HG03354 (cell line): ENCODE measurements around the gene INHBB.

Source experiments
- ATAC-seq: cut with Tn5 transposase; IDR thresholded peaks from one replicate; pipeline ENCODE4 v1.9.1; 2021; ENCODE audit warnings: mild to moderate bottlenecking; ENCODE audit not compliant: unreplicated experiment, poor library complexity, severe bottlenecking

INHBB gene

GRCh38 chr2:120334068-120334467 is 11.9 kb upstream of the INHBB start:
- ATAC-seq = no peak

DNA sequence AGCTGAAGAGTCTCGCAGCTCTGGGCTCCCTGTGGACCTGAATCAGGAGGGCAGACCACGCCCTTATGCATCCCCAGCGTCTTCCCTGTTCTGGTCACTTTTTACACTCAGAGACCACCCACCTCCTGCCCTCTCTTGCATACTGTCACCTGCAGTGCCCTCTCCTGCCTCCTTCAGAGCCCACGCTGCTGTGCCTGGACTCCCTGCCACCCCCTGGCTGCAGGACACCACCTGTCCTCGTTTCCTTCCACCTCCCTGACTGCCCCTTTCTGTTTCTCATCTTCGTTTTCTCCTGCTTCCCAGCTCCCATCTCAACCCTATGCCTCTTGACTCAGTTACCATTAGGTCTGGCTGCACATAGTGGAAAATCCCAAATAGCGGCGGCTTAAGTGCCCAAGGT is 9.2 kb upstream of the INHBB start:
- ATAC-seq = no peak

DNA sequence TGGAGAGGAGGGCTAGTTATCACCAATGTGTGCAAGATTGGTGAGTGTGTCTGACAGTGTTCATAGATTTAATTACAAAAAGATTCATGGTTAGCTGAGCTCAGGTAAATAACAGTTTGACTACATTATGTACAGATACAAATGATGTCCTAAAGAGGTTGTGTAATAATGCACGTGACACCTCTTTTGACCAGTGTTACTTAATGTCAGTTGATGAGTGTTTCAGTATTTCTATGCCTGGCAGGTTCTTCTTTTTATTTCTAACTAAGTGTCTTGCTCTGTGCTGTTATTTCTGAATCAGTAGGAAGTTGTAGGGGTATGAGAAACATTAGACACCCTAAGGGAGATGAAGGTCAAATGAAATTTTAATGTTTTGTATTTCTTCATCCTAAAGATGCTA is 7.9 kb upstream of the INHBB start:
- no peak for ATAC-seq

GRCh38 chr2:120341977-120342376 is 4.0 kb upstream of the INHBB start:
- ATAC-seq = no peak

DNA sequence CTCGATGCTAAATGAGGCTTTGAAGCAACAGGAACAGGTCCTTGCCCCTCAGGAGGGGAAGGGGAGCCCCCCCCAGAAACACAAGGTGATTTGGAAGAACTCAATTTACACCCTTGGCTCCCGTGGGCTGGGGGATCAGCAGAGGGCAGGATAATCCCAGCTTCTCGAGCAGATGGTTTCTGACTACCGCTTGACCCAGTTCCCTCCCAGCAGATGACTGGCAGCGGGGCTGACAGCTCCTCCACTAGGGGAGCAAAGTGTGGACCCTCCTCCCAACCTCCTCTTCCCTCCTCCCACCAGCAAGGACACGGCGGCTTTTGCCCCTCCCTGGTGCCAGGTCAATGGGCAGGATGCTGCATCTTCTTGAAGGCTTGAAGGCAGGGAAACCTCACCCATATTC is 3.5 kb upstream of the INHBB start:
- ATAC-seq = no peak

DNA sequence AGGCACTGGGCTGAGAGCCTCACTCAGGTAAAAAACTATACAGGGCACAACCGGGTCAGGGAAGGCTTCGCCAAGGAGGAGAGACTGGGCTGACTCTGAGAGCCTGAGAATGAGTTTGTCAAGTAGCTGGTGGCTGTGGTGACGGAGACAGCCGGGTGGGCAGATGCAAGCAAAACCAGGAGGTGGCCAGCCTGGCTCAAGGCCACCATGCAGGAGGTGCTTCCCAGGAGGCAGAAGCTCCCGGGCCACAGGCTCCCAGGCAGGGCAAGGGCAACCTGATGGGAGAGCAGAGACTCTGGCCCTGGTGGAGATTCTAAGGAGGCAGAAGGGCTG is 2.9 kb upstream of the INHBB start:
- ATAC-seq = peak; percentile 5

- peak; percentile 58 for ATAC-seq
Measured at GRCh38 chr2:120343433-120344105, 2.4 kb upstream of the INHBB start.

DNA sequence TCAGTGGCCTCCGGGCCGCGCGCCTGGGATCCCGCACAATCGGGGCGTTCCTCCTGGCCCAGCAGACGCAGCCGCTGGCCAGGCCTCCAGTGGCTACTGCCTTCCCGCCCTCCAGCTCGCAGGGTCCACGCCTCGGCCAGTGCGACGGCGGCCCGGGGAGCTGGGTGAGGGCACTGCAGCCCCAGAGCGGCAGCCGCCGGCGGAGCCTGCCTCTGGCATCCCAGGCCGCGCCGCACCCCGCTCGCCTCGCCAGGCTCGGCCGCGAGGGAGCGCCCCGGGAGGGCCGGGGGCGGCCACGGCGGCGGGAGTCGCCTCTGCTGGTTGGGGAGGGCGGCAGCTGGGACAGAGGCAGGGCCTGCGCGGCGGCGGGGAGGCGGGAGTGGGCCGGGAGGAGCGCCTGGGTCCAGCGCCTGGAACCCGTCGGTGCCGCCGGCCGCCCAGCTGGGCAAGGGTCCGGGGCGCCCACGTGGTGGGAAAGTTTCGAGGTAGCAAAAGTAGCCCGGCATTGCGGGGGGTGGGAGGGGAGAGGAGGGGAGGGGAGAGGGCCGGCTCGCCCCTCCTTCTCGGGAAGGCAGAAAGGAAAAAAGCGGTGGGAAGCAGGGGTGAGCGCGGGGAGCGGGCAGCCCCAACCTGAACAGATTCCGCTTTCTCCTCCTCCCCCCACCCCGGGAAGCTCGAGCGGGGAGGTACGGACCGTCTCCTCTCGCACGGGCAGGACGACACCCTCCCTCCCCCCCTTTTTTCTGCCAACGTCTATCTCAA is 1.5 kb upstream of the INHBB start:
- ATAC-seq = no peak

DNA sequence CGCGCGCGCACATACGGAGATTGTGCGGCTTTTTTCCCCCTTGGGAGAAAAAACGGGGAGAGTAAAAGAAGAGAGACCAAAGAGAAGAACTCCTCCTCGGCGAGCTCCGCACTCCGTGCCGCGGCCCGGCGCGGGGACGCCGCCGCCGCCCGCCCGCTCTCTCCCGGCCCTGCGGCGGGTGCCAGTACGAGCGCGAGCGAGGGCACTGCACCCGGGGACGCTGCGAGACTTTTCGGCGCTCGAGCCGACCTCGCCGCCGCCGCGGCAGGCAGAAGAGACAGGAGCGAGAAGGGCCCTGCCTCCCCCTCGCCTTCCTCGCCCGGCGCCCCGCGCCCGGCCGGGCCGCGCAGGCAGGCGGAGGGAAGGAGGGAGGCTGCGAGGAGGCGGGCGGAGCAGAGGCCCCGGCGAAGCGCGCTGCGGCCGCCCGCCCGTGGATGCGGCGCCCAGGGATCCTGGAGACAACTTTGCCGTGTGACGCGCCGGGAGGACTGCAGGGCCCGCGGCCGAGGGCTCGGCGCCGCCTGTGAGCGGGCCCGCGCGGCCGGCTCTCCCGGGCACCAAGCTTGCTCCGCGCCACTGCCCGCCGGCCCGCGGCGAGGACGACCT is 857 bp upstream of the INHBB start:
- ATAC-seq = no peak

DNA sequence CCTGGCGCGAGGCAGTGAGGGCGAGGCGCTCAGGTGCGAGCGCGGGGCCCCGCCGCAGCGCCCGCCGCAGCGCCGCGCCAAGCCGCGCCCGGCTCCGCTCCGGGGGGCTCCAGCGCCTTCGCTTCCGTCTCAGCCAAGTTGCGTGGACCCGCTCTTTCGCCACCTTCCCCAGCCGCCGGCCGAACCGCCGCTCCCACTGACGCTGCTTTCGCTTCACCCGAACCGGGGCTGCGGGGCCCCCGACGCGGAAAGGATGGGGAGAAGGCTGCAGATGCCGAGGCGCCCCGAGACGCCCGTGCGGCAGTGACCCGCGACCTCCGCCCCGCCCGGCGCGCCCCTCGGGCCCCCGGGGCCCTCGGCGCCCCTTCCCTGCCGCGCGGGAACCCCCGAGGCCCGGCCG is 328 bp upstream of the INHBB start:
- no peak for ATAC-seq

DNA sequence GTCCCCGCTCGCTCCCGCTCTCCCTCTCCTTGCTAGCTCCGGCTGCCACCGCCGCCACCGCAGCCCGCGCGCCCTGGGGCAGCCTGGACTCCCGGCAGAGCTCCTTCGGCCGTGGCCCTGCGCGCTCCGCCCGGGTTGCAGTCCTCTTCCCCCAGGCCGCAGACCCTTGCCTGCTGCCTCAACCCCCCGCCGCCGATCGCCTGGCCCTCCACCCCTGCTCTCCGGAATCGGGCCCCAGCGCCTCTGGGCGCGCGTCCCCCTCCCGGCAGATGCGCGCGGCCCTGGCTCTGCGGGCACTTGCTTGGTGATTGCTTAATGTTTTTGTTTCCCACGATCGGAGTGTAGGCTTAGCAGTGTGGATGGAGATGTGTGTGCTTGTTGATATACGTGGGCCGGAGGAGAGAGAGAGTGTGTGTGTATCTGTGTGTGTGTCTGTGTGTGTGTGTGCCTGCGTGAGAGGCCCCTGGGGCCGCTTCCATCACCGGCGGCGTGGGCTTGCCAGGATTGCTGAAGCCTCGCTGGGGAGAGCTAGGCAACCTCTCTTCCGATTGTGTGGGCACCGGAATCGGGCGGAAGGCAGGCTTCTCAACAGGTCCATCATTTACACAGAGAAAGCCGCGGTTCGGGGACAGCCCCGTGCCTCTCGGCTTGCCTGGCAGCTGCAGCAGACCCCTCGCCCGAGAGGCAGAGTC is 877 bp downstream of the INHBB start:
- ATAC-seq = no peak

GRCh38 chr2:120347396-120348060 is 1.6 kb downstream of the INHBB start:
- no peak for ATAC-seq

GRCh38 chr2:120348134-120348736 is 2.3 kb downstream of the INHBB start:
- ATAC-seq = no peak

GRCh38 chr2:120348737-120349439 is 3.0 kb downstream of the INHBB start:
- no peak for ATAC-seq

GRCh38 chr2:120349440-120349921 is 3.5 kb downstream of the INHBB start:
- ATAC-seq = no peak

GRCh38 chr2:120350080-120350479 is 4.1 kb downstream of the INHBB start:
- no peak for ATAC-seq

GRCh38 chr2:120350801-120351320 is 4.9 kb downstream of the INHBB start:
- ATAC-seq = no peak

- no peak for ATAC-seq
Measured at GRCh38 chr2:120352696-120353590, 7.0 kb downstream of the INHBB start.
